Hepatocyte (in vitro differentiated cells): Measurements from ENCODE around the gene ACTA2. TPM values are rescaled to one million over a fixed set of nuclear protein-coding genes. Genes with fewer than 3 reads are reported as not detected.

Source experiments
- DNase-seq: peaks from one replicate; pipeline ENCODE4 v3.0.0-alpha.2; 2016; ENCODE audit warnings: low spot score
- H2AFZ ChIP-seq: fragments of 200-600 bp; sonication (generic); 2 replicates; pipeline ENCODE4 v1.6.0; 2016; ENCODE audit warnings: antibody characterized with exemption, mild to moderate bottlenecking
- H3K27ac ChIP-seq: fragments of 200-600 bp; sonication (generic); 2 replicates; pipeline ENCODE4 v1.5.1; 2016; ENCODE audit warnings: mild to moderate bottlenecking
- H3K27me3 ChIP-seq: fragments of 200-600 bp; sonication (generic); 2 replicates; pipeline ENCODE4 v1.6.1; 2016
- H3K36me3 ChIP-seq: fragments of 200-600 bp; sonication (generic); replicated peaks from 2 replicates; pipeline ENCODE4 v1.5.1; 2016; ENCODE audit warnings: low read depth; ENCODE audit not compliant: insufficient read depth
- H3K4me1 ChIP-seq: fragments of 200-600 bp; sonication (generic); 2 replicates; pipeline ENCODE4 v1.5.1; 2016; ENCODE audit warnings: mild to moderate bottlenecking, moderate library complexity; ENCODE audit not compliant: insufficient read depth
- H3K4me2 ChIP-seq: fragments of 200-600 bp; sonication (generic); 2 replicates; pipeline ENCODE4 v1.6.0; 2016
- H3K4me3 ChIP-seq: fragments of 200-600 bp; sonication (generic); 2 replicates; pipeline ENCODE4 v1.5.1; 2016; ENCODE audit warnings: mild to moderate bottlenecking
- H3K79me2 ChIP-seq: fragments of 200-600 bp; sonication (generic); 2 replicates; pipeline ENCODE4 v1.6.0; 2017; ENCODE audit warnings: mild to moderate bottlenecking
- H3K9me2 ChIP-seq: fragments of 200-600 bp; sonication (generic); replicated peaks from 2 replicates; pipeline ENCODE4 v1.6.0; 2017; ENCODE audit warnings: mild to moderate bottlenecking; ENCODE audit not compliant: insufficient read depth
- H3K9me3 ChIP-seq: fragments of 200-600 bp; sonication (generic); 2 replicates; pipeline ENCODE4 v1.5.1; 2016; ENCODE audit warnings: low read depth, mild to moderate bottlenecking
- H4K20me1 ChIP-seq: fragments of 200-600 bp; sonication (generic); 2 replicates; pipeline ENCODE4 v1.6.0; 2016; ENCODE audit warnings: mild to moderate bottlenecking; ENCODE audit not compliant: insufficient read depth, poor library complexity, severe bottlenecking
- CTCF ChIP-seq: fragments of 200-600 bp; sonication (generic); IDR thresholded peaks from 2 replicates; pipeline ENCODE4 v1.5.1; 2016; ENCODE audit warnings: antibody characterized with exemption, mild to moderate bottlenecking; ENCODE audit not compliant: poor library complexity
- EZH2 ChIP-seq: fragments of 200-600 bp; sonication (generic); IDR thresholded peaks from 2 replicates; pipeline ENCODE4 v1.6.1; 2016; ENCODE audit warnings: antibody characterized with exemption, mild to moderate bottlenecking, borderline replicate concordance
- EZH2phosphoT487 ChIP-seq: fragments of 200-600 bp; sonication (generic); IDR thresholded peaks from one replicate; pipeline ENCODE4 v1.6.1; 2018; ENCODE audit warnings: antibody characterized with exemption, mild to moderate bottlenecking, low read depth, moderate library complexity; ENCODE audit not compliant: unreplicated experiment, severe bottlenecking
- WGBS: methylation state at CpG from one replicate; pipeline ENCODE4 v1.1.6; 2016; ENCODE audit warnings: low lambda C conversion rate; ENCODE audit errors: missing lambda C conversion rate; 5-methylcytosine and 5-hydroxymethylcytosine counted together
- polyA plus RNA-seq: library from polyadenylated mRNA; unstranded; fragments of >200 nt; fragmentation: Nextera tagmentation; extraction: Ambion mirVana; gene quantifications from 2 replicates; pipeline ENCODE4 v1.2.1, GENCODE V29; 2016
- total RNA-seq: library from RNA; depleted of rRNA; stranded (reverse); fragments of >200 nt; gene quantifications from 2 replicates; pipeline ENCODE4 v1.2.3, GENCODE V29; 2014

Gene ACTA2
- total and polyA plus RNA-seq, 2 experiments from 2014 or later, result 207 to 218 TPM

DNA sequence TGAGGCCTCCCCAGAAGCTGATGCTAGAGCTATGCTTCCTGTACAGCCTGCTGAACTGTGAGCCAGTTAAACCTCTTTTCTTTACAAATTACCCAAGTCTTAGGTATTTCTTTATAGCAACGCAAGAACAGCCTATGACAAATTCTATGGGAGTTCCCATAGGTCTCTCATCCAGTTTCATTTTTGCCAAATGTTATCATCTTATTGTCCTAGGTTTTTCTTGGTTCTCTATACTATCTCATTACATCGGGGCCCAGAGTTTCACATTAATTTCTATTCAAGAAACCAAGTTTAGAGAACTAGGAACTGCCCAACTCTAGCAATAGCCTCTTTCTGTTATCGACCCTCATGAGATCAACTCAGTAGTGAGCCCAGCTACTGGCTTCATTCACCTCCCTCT is 15.9 kb downstream of the ACTA2 start:
- no peak for DNase-seq
- Histone ChIP-seq H3K36me3 (no peaks in the 10 kb centered on the region), H4K20me1 (no peaks in the 10 kb centered on the region), H3K79me2 (no peaks in the 10 kb centered on the region), H3K4me1 (no peaks in the 10 kb centered on the region), H3K9me2 (no peaks in the 10 kb centered on the region), H2AFZ (no peak overlapping the region), H3K27ac (no peak overlapping the region), H3K9me3 (no peaks in the 10 kb centered on the region), H3K4me3 (no peak overlapping the region), H3K27me3 (no peaks in the 10 kb centered on the region), H3K4me2 (no peak overlapping the region)
- no peak for TF ChIP-seq CTCF
- TF ChIP-seq EZH2, result no peak
- TF ChIP-seq EZH2phosphoT487, result no peak
- 95% methylated on average over 3 of the region's 3 CpGs for WGBS

- Histone ChIP-seq H3K79me2 (no peaks in the 10 kb centered on the region), H3K27me3 (no peaks in the 10 kb centered on the region), H3K9me2 (no peaks in the 10 kb centered on the region), H3K9me3 (no peaks in the 10 kb centered on the region), H3K4me2 (peak overlapping the region; percentile 49), H3K4me3 (no peak overlapping the region), H4K20me1 (no peaks in the 10 kb centered on the region), H3K27ac (no peak overlapping the region), H3K4me1 (no peaks in the 10 kb centered on the region), H2AFZ (no peak overlapping the region), H3K36me3 (no peaks in the 10 kb centered on the region)
- DNase-seq, result peak; percentile 89
- TF ChIP-seq CTCF, result peak; percentile 83
- no peak for TF ChIP-seq EZH2phosphoT487
- WGBS, result 47% methylated on average over 17 of the region's 17 CpGs
Measured at GRCh38 chr10:88934900-88935672, 17.5 kb downstream of the ACTA2 start.

GRCh38 chr10:88933564-88933963 is 19.0 kb downstream of the ACTA2 start:
- TF ChIP-seq CTCF (no peak), EZH2 (no peak), EZH2phosphoT487 (no peak)
- H3K27me3 ChIP-seq, result no peaks in the 10 kb centered on the region
- H3K9me3 ChIP-seq, result no peaks in the 10 kb centered on the region
- WGBS, result 91% methylated on average over 2 of the region's 2 CpGs
- no peaks in the 10 kb centered on the region for H3K79me2 ChIP-seq
- no peaks in the 10 kb centered on the region for H3K36me3 ChIP-seq
- H3K4me1 ChIP-seq, result no peaks in the 10 kb centered on the region
- no peak overlapping the region for H3K4me3 ChIP-seq
- H3K27ac ChIP-seq, result no peak overlapping the region
- no peak overlapping the region for H3K4me2 ChIP-seq
- no peaks in the 10 kb centered on the region for H4K20me1 ChIP-seq
- no peaks in the 10 kb centered on the region for H3K9me2 ChIP-seq
- no peak overlapping the region for H2AFZ ChIP-seq
- no peak for DNase-seq
